ENCODE results near the gene RAB17.

DNA sequence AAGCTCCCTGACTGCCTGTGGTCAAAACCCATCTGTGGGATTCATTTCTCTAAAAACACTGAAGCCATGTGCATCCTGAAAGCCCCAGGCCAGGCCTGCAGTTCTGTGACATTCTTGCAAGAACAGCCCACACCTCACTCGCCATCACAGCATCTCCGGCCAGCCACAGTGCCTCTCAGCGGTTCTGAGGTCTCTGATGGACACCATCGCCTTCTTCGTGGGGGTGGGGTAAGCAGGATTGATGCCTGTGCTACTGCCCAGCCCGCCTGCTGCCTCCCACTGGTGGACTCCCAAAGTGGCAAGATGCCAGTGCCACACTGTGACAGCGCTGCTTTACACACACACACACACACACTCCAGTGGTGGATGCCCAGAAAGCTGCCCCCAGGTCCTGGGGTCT is 29.3 kb downstream of the RAB17 start:
- TF ChIP-seq, protein P1, sequence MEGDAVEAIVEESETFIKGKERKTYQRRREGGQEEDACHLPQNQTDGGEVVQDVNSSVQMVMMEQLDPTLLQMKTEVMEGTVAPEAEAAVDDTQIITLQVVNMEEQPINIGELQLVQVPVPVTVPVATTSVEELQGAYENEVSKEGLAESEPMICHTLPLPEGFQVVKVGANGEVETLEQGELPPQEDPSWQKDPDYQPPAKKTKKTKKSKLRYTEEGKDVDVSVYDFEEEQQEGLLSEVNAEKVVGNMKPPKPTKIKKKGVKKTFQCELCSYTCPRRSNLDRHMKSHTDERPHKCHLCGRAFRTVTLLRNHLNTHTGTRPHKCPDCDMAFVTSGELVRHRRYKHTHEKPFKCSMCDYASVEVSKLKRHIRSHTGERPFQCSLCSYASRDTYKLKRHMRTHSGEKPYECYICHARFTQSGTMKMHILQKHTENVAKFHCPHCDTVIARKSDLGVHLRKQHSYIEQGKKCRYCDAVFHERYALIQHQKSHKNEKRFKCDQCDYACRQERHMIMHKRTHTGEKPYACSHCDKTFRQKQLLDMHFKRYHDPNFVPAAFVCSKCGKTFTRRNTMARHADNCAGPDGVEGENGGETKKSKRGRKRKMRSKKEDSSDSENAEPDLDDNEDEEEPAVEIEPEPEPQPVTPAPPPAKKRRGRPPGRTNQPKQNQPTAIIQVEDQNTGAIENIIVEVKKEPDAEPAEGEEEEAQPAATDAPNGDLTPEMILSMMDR (IDR thresholded peaks at IDR 0.05): no peak
- TF ChIP-seq POLR2A (IDR thresholded peaks at IDR 0.05): no peak
- TF ChIP-seq POLR2AphosphoS5 (IDR thresholded peaks at IDR 0.05): no peak
